Middle frontal gyrus (tissue), 1 donor: Measurements from ENCODE around the gene SERINC1.

Source experiments
- DNase-seq: peaks from one replicate; pipeline ENCODE4 v3.0.0-alpha.2; 2015; ENCODE audit warnings: low spot score; ENCODE audit errors: extremely low spot score

Gene SERINC1

GRCh38 chr6:122432816-122433215, 38.8 kb downstream of the SERINC1 start:
- DNase-seq, result no peak

GRCh38 chr6:122431780-122432179, 39.8 kb downstream of the SERINC1 start:
- DNase-seq, result no peak

GRCh38 chr6:122429323-122429722, 42.3 kb downstream of the SERINC1 start:
- no peak for DNase-seq

- DNase-seq, result no peak
These were observed 42.8 kb downstream of the SERINC1 start for GRCh38 chr6:122428781-122429180.

- no peak for DNase-seq
These were observed 45.0 kb downstream of the SERINC1 start for GRCh38 chr6:122426597-122426996.

GRCh38 chr6:122423734-122424133, 47.9 kb downstream of the SERINC1 start:
- DNase-seq, result no peak

GRCh38 chr6:122422614-122423267, 48.9 kb downstream of the SERINC1 start:
- no peak for DNase-seq

- no peak for DNase-seq
These were observed 49.6 kb downstream of the SERINC1 start for GRCh38 chr6:122422003-122422402.

GRCh38 chr6:122416825-122417224, 54.8 kb downstream of the SERINC1 start:
- no peak for DNase-seq

GRCh38 chr6:122412001-122412400, 59.6 kb downstream of the SERINC1 start:
- DNase-seq, result no peak

- DNase-seq, result no peak
These were observed 62.7 kb downstream of the SERINC1 start for GRCh38 chr6:122408702-122409458.

- DNase-seq, result no peak
These were observed 63.4 kb downstream of the SERINC1 start for GRCh38 chr6:122408240-122408639.

- DNase-seq, result no peak
These were observed 63.9 kb downstream of the SERINC1 start for GRCh38 chr6:122407712-122408111.

GRCh38 chr6:122406187-122406586, 65.4 kb downstream of the SERINC1 start:
- DNase-seq, result no peak

- no peak for DNase-seq
These were observed 66.2 kb downstream of the SERINC1 start for GRCh38 chr6:122405417-122405816.

- no peak for DNase-seq
These were observed 67.2 kb downstream of the SERINC1 start for GRCh38 chr6:122404444-122404843.

- DNase-seq, result no peak
These were observed 70.5 kb downstream of the SERINC1 start for GRCh38 chr6:122401104-122401503.

GRCh38 chr6:122400462-122401089, 71.0 kb downstream of the SERINC1 start:
- DNase-seq, result no peak

GRCh38 chr6:122400121-122400450, 71.5 kb downstream of the SERINC1 start:
- no peak for DNase-seq

GRCh38 chr6:122399348-122400120, 72.1 kb downstream of the SERINC1 start, which contains the start of gene HSF2:
Gene HSF2, plus strand, starts transcription at chr6:122399652. Its CDS starts 86 bp downstream, at chr6:122399738.
- peak; percentile 98 for DNase-seq

- DNase-seq, result no peak
These were observed 72.6 kb downstream of the SERINC1 start for GRCh38 chr6:122399055-122399347.

- DNase-seq, result no peak
These were observed 77.6 kb downstream of the SERINC1 start for GRCh38 chr6:122394016-122394415.
